A172 (cell line): Measurements from ENCODE around the gene CALY. TPM values are rescaled to one million over a fixed set of nuclear protein-coding genes. Genes with fewer than 3 reads are reported as not detected.

Experiments
- DNase-seq: peaks from one replicate; pipeline ENCODE4 v3.0.0-alpha.2; 2015; ENCODE audit warnings: low spot score
- total RNA-seq: library from RNA; depleted of rRNA; stranded (reverse); fragments of >200 nt; shearing (Covaris generic); gene quantifications from 2 replicates; pipeline ENCODE4 v1.2.3, GENCODE V29; 2014

The CALY gene
- total RNA-seq, 1 experiment from 2014 or later = not detected

GRCh38 chr10:133287832-133288500 is 48.7 kb downstream of the CALY start:
- DNase-seq = no peak

DNA sequence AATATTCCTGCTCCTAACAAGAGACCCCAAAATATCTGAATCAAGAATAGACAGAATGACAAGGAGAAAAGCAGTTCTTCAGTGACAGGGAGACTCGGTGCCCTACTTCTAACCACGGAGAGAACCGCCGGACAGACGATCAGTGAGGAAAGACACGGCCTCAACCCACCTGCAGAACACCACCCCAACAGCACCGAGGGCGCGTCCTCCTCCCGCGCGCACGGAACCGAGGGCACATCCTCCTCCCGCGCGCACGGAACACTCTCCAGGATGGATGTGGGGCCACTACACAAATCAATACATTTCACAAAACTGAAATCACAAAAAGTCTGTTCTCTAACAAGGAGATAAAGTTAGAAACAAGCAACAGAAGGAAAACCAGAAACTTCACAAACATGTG is 50.3 kb downstream of the CALY start:
- no peak for DNase-seq

GRCh38 chr10:133285217-133285616 is 51.5 kb downstream of the CALY start:
- no peak for DNase-seq

- no peak for DNase-seq
Observed at GRCh38 chr10:133283931-133284330, 52.8 kb downstream of the CALY start.

GRCh38 chr10:133282846-133283390 is 53.8 kb downstream of the CALY start:
- DNase-seq = no peak

DNA sequence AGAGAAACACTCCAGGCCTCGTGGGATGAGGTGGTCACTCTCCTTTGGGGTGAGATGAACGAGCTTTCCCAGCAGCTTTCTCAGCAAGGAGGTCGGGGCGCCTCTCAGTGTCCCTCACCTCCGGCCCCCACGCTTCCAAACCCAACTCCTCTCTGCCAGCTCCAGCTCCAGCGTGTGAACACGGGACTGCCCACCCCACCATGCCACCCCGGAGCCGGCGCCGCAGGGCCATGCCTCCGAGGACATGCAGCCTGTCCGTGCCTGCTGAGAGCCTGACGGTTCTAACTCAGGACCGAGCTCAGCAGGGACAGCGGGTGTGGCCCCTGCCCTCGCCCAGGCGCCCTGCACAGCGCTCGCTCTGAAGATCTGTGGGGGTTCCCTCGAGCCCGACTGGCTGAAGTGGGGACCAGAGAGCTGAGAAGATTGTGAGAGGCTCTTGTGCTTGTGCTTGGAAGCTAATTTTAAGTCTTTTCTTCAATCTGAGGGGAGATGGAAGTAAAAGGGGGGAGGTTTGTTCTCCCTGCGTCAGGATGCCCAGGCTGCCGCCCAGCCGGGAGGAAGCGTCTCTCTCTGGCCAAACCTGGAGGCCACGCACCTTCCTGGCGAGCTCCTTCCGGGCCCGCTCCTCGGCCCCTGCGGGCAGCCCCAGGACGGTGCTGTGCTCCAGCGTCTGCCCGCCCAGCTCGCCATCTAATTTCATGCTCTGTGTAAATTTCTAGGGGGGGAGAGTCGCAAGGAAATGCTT is 54.9 kb downstream of the CALY start:
- DNase-seq = no peak

DNA sequence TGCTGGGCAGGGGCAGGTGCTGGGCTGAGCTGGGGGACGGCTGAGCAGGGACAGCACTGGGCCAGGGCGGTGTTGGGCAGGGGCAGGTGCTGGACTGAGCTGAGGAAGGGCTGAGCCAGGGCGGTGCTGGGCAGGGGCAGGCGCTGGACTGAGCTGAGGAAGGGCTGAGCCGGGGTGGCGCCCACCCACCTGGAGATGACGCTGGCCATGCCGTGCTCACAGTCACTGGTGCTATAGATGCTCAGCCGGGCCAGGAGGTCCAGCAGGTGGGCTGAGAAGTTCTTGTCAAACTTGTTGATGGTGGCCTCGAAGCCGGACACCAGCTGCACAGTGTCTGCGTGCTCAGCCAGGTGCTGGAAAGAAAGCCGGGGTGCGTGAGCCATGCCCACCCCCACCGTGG is 55.6 kb downstream of the CALY start:
- no peak for DNase-seq

DNA sequence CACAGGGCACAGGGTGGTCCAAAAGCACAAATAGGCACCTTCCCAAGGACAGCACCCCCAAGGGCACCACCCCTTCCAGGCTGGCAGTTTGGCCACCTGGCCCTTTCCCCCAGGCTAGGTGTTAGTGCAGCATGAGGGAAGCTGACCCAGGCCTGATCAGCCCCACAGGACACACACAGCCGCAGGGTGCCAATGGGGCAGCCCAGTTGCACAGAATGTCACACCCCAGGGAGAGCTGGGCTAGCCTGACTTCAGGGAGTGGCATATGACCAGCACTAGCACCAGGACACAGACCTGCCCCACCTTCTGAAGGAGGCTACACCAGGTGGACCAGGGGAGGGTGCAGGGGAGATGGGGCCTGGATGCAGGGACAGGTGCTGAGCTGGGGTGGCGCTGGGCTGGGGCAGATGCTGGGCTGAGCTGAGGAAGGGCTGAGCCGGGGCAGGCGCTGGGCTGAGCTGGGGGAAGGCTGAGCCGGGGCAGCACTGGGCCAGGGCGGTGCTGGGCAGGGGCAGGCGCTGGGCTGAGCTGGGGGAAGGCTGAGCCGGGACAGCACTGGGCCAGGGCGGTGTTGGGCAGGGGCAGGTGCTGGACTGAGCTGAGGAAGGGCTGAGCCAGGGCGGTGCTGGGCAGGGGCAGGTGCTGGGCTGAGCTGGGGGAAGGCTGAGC is 56.2 kb downstream of the CALY start:
- no peak for DNase-seq

GRCh38 chr10:133279326-133280226 is 57.1 kb downstream of the CALY start:
- DNase-seq = no peak

- DNase-seq = peak; percentile 87
Observed at GRCh38 chr10:133278577-133279265, 58.0 kb downstream of the CALY start.

DNA sequence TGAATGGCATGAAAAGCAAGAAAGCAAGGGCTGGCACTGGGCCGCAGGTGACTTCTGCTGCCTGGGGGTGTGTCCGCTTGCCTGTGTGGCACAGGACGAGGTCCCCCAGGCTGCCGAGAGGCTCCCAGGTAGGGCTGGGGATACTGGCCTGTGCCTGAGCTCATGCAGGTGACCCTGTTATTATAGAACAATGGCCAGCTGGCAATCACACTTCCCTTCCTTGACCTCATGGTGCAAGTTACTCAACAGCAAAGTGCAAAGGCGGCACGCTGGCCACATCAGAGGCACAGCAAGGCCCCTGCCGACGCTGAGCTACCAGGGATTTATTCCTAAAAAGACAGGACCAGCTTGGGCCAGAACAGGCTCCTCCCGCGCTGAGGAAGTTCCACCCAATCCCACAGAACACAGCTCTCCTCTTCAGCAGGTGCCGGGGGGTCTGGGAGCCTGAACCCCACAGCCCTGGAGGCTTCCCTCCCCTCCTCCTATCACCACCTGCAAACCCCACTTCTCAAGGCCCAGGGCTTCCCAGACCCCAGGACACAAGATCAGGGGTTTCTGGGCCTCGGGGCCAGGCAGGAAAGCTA is 58.6 kb downstream of the CALY start:
- DNase-seq = no peak

GRCh38 chr10:133277277-133277992 is 59.3 kb downstream of the CALY start:
- no peak for DNase-seq

GRCh38 chr10:133276435-133277201 is 60.1 kb downstream of the CALY start, which contains the start of gene ADAM8:
Gene ADAM8 (minus strand): TSS chr10:133276868. CDS start chr10:133276817, 51 bp downstream.
- no peak for DNase-seq

DNA sequence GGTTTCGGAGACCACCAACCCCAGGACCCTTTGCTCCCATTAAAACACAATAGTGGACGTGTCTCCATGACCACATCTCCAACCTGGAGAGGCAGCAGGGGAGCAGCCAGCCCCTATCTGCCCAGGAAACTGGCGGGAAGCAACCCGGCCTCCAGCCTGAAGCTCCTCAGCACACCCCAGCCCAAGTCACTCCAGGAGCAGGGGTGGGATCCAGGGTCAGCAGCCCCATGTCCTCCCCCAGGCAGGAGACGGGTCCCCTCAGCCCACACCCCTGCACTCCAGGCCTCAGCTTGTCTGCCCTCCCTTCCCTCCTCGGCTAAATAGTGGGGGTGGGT is 60.6 kb downstream of the CALY start:
- no peak for DNase-seq

DNA sequence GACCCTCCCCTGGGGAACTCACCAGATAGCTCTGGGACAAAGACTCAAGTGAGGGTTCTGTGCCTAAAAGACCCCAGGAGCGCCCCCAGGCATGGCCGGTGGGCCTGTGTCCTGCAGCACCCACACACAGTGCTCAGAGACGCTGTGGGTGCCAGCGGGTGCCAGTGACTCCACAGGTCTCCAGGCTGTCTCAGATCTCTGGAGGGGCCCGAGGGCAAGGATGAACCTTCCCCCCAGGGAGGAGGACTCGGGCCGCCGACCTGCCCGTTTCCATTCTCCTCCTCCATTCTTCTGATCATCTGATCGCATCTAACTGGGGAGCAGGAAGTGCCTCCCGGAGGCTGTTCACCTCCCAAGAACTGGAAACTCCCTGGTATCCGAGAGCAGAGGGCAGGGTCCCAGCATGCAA is 61.0 kb downstream of the CALY start:
- no peak for DNase-seq

DNA sequence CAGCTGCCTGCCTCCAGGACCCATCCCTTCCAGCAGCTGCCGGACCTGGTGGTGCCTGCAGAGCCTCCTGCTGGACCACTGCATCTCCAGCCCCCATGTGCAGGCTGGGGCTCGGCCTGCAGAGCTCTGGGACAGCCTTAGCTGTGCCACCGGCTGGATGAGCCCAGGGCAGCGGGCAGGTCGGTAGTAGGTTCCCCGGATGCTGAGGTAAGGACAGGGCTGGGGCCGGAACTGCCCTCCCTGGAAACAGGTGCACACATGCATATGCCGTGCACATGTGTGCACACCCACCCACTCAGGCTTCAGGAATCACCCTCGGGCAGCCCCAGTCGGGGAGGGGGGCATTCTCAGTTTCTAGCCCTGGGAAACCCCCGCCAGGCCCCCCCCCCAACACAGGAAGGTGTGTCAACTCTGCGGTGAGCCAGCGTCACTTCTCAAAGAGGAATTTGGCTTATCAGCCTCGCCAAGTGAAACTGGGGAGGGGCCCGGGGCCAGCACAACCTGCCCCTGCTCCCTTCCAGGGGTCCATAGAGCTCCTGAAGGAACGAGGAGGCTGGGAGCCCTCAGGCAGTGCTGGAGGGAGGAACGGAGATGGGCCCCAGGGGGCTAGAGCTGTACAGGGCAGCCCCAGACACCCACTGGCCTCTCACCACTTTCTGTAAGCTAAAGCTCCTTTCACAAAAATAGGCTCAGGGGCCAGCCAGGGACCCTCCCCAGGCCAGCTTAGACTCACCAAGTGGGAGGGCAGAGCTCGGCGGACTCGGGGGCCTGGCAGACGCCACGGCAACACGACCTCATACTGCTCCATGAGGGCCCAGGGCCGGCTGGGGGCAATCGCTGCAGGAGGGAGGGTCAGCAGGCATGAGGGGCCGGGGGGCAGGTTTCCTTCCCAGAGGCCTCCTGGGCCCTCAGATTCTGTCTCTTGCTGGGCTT is 61.7 kb downstream of the CALY start:
- no peak for DNase-seq
